Osteoblast (primary cell): ENCODE measurements around the gene TMEM222. TPM values are rescaled to one million over a fixed set of nuclear protein-coding genes. Genes with fewer than 3 reads are reported as not detected.

Source experiments
- DNase-seq: peaks from one replicate; pipeline ENCODE4 v3.0.0; 2011; ENCODE audit warnings: low spot score, mixed read lengths; ENCODE audit not compliant: insufficient read length; ENCODE audit errors: missing footprints
- H2AFZ ChIP-seq: 2 replicates; pipeline ENCODE4 v1.6.0; 2011; ENCODE audit warnings: mild to moderate bottlenecking, low read length
- H3K27ac ChIP-seq: 2 replicates; pipeline ENCODE4 v1.5.1; 2011; ENCODE audit warnings: mild to moderate bottlenecking, low read depth, low read length, moderate library complexity
- H3K27me3 ChIP-seq: 2 replicates; pipeline ENCODE4 v1.6.0; 2012; ENCODE audit warnings: mild to moderate bottlenecking, control low read depth, inconsistent platforms, low read length, moderate library complexity; ENCODE audit not compliant: insufficient read depth
- H3K36me3 ChIP-seq: 2 replicates; pipeline ENCODE4 v1.5.1; 2011; ENCODE audit warnings: mild to moderate bottlenecking, low read length, control low read depth, moderate library complexity; ENCODE audit not compliant: insufficient read depth
- H3K4me1 ChIP-seq: 2 replicates; pipeline ENCODE4 v1.5.1; 2011; ENCODE audit warnings: mild to moderate bottlenecking, low read length, control low read depth, moderate library complexity; ENCODE audit not compliant: insufficient read depth
- H3K4me2 ChIP-seq: 2 replicates; pipeline ENCODE4 v1.6.0; 2011; ENCODE audit warnings: mild to moderate bottlenecking, low read length; ENCODE audit not compliant: insufficient read depth
- H3K4me3 ChIP-seq: fragments of 200-600 bp; sonication (generic); 3 replicates; pipeline ENCODE4 v1.5.1; 2012; ENCODE audit warnings: mild to moderate bottlenecking, low read length, inconsistent platforms; ENCODE audit not compliant: insufficient read depth
- H3K79me2 ChIP-seq: 2 replicates; pipeline ENCODE4 v1.6.0; 2012; ENCODE audit warnings: mild to moderate bottlenecking, low read length, control low read depth, inconsistent platforms; ENCODE audit not compliant: insufficient read depth
- H3K9me3 ChIP-seq: 2 replicates; pipeline ENCODE4 v1.5.1; 2011; ENCODE audit warnings: low read depth, low read length, control low read depth
- H4K20me1 ChIP-seq: 2 replicates; pipeline ENCODE4 v1.6.0; 2012; ENCODE audit warnings: mild to moderate bottlenecking, low read length, control low read depth; ENCODE audit not compliant: insufficient read depth
- CTCF ChIP-seq: IDR thresholded peaks from 2 replicates; pipeline ENCODE4 v1.5.1; 2011; ENCODE audit warnings: mild to moderate bottlenecking, low read depth, low read length, moderate library complexity; ENCODE audit errors: extremely low read depth
- total RNA-seq: library from RNA; depleted of rRNA; stranded (reverse); fragments of >200 nt; gene quantifications from 2 replicates; pipeline ENCODE4 v1.2.3, GENCODE V29; 2012

The TMEM222 gene
- total RNA-seq, 1 donor: 30.4 TPM

- Histone ChIP-seq H3K9me3 (no peaks in the 10 kb centered on the region), H3K4me2 (no peak overlapping the region), H3K36me3 (no peaks in the 10 kb centered on the region), H3K4me1 (no peaks in the 10 kb centered on the region), H3K27ac (no peak overlapping the region), H4K20me1 (no peaks in the 10 kb centered on the region), H3K27me3 (peaks cover 4% of the 10 kb centered on the region), H3K4me3 (no peak overlapping the region), H3K79me2 (no peaks in the 10 kb centered on the region), H2AFZ (no peak overlapping the region)
- no peak for TF ChIP-seq CTCF
- no peak for DNase-seq
Observed at GRCh38 chr1:27377760-27378495, 56.0 kb downstream of the TMEM222 start.

GRCh38 chr1:27379564-27380122 is 57.7 kb downstream of the TMEM222 start:
- H3K9me3 ChIP-seq: no peaks in the 10 kb centered on the region

GRCh38 chr1:27380224-27380623 is 58.3 kb downstream of the TMEM222 start:
- peak; percentile 91 for DNase-seq

More at GRCh38 chr1:27379564-27380122, 57.7 kb downstream of the TMEM222 start:
- no peak overlapping the region for H3K4me2 ChIP-seq
- no peaks in the 10 kb centered on the region for H3K36me3 ChIP-seq
- H3K79me2 ChIP-seq: no peaks in the 10 kb centered on the region
- H3K27me3 ChIP-seq: peaks cover under 1% of the 10 kb centered on the region
- no peak for DNase-seq
- no peak overlapping the region for H2AFZ ChIP-seq
- no peak overlapping the region for H3K4me3 ChIP-seq
- H4K20me1 ChIP-seq: no peaks in the 10 kb centered on the region
- no peak for TF ChIP-seq CTCF
- no peak overlapping the region for H3K27ac ChIP-seq
- H3K4me1 ChIP-seq: no peaks in the 10 kb centered on the region

More at GRCh38 chr1:27380224-27380623, 58.3 kb downstream of the TMEM222 start:
- Histone ChIP-seq H2AFZ (peak overlapping the region; percentile 62), H3K27ac (no peak overlapping the region), H3K9me3 (no peaks in the 10 kb centered on the region), H3K27me3 (no peaks in the 10 kb centered on the region), H3K79me2 (no peaks in the 10 kb centered on the region), H3K4me2 (no peak overlapping the region), H3K4me3 (no peak overlapping the region), H3K36me3 (no peaks in the 10 kb centered on the region), H3K4me1 (no peaks in the 10 kb centered on the region), H4K20me1 (no peaks in the 10 kb centered on the region)
- TF ChIP-seq CTCF: no peak
